Measurements from ENCODE around the gene TMEM9. TPM values are rescaled to one million over a fixed set of nuclear protein-coding genes. Genes with fewer than 3 reads are reported as not detected.

The TMEM9 gene
- total and polyA plus RNA-seq, 9 of the 15 experiments (the other 6 are each of a cell fraction or from before 2014, with no cell fraction given): 30.4 to 107 (median 67.6) TPM

GRCh38 chr1:201142849-201143725, 11.2 kb downstream of the TMEM9 start:
- WGBS (ENCODE audit: insufficient coverage, low coverage, missing lambda C conversion rate): 93% methylated on average over 15 of the region's 16 CpGs
- Histone ChIP-seq H3K4me2 (ENCODE audit: insufficient read depth, low read length) (no peak overlapping the region), H2AFZ (ENCODE audit: low read depth, low read length) (no peak overlapping the region), H3K9me1 (ENCODE audit: control insufficient read depth, insufficient read depth, low read length) (no peaks in the 10 kb centered on the region), H3K27ac (ENCODE audit: extremely low read depth, low read depth, low read length) (no peak overlapping the region), H3K36me3 (ENCODE audit: control insufficient read depth, insufficient read depth, low read length) (peaks cover 98% of the 10 kb centered on the region), H3K9ac (ENCODE audit: insufficient read depth in 1 of 2, low read depth in 2 of 2, low read length in 2 of 2) (0 out of 4 replicates have a peak overlapping the region, but pooled peaks of 1 of the 2 experiments have one; percentile 46), H3K9me3 (replicated peaks; ENCODE audit: control insufficient read depth, insufficient read depth, low read depth, low read length) (no peaks in the 10 kb centered on the region), H3K4me1 (replicated peaks in 1 of 2; ENCODE audit: control insufficient read depth in 2 of 2, insufficient read depth in 2 of 2, low read length in 2 of 2) (no peaks in the 10 kb centered on the region), H3K4me3 (no peak overlapping the region), H3K27me3 (ENCODE audit: control insufficient read depth in 2 of 2, insufficient read depth in 2 of 2, low read length in 2 of 2) (no peaks in the 10 kb centered on the region), H4K20me1 (replicated peaks; ENCODE audit: control insufficient read depth, insufficient read depth, low read length) (peaks cover 9% of the 10 kb centered on the region), H3K79me2 (ENCODE audit: control insufficient read depth, insufficient read depth, low read length) (no peaks in the 10 kb centered on the region)
- ATAC-seq (no peak), DNase-seq (ENCODE audit: extremely low read depth in 1 of 4, low spot score in 3 of 4) (no peak), FAIRE-seq (no peak)
- ChIA-PET CTCF (ENCODE audit: low intra/inter-chr PET ratio) (no interaction called here), POLR2A (interaction anchor here (0.7 to 2.3 kb wide), 7 partner anchors 9 to 29 kb away, joined by 3 to 14 read pairs (median 4); partner anchors contain the start of gene TMEM9)
- TF ChIP-seq TCFL5 (CRISPR knock-in tag; conservative IDR thresholded peaks at IDR 0.05) (no peak), RBFOX2 (IDR thresholded peaks at IDR 0.05; ENCODE audit: low read depth, low read length) (0 out of 2 replicates have a peak, but pooled peaks have one; percentile 8), NBN (IDR thresholded peaks at IDR 0.05; ENCODE audit: low read depth) (no peak), ZBTB33 (CRISPR knock-in tag; IDR thresholded peaks at IDR 0.05) (no peak), CHD7 (IDR thresholded peaks at IDR 0.05; ENCODE audit: low read depth, low read length) (no peak), ZNF79 (CRISPR knock-in tag; IDR thresholded peaks at IDR 0.05; ENCODE audit: low read depth) (no peak)
- no TSS peak for BruUV-seq (replicated peaks)
- intact Hi-C loops (cut with micrococcal nuclease): no loop called here
- in situ Hi-C loops (cut with MboI): no loop called here

Data from K562 (cell line).